ENCODE measurements around the gene SPDYE5.
"Not testable (repeated sequence)": the region's sequence is repeated elsewhere in the genome, so short reads cannot be mapped to it uniquely, and the experiment has no call there.

The SPDYE5 gene, protein sequence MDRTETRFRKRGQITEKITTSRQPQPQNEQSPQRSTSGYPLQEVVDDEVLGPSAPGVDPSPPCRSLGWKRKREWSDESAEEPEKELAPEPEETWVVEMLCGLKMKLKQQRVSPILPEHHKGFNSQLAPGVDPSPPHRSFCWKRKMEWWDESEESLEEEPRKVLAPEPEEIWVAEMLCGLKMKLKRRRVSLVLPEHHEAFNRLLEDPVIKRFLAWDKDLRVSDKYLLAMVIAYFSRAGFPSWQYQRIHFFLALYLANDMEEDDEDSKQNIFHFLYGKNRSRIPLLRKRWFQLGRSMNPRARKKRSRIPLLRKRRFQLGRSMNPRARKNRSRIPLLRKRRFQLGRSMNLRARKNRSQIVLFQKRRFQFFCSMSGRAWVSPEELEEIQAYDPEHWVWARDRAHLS

DNA sequence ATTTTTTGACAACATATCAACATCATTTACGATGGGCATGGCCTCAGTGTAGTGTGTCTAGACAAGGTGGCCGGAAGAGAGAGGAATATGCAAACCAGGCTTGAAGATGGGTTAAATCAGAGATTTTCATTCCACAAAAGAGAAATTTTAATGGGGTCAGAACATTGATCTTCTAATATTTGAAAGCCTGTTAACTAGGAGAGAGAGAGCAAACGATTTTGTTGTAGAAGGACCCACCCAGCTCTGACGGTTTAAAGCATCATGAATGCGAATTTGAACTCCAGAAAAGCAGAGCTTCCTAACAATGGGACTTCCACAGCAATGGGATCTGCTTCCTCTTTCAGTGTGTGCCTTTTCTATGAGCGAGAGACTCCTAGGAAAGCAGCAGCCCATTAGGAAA is at the start of gene SPDYE5:
Gene SPDYE5, plus strand, starts transcription at position 301 of the 400 bp plus-strand sequence. CDS start 1,728 bp downstream, outside the sequence.
- in situ Hi-C loops (cut with MboI; ENCODE audit: low sequenced_read_pairs), result not testable (repeated sequence)

DNA sequence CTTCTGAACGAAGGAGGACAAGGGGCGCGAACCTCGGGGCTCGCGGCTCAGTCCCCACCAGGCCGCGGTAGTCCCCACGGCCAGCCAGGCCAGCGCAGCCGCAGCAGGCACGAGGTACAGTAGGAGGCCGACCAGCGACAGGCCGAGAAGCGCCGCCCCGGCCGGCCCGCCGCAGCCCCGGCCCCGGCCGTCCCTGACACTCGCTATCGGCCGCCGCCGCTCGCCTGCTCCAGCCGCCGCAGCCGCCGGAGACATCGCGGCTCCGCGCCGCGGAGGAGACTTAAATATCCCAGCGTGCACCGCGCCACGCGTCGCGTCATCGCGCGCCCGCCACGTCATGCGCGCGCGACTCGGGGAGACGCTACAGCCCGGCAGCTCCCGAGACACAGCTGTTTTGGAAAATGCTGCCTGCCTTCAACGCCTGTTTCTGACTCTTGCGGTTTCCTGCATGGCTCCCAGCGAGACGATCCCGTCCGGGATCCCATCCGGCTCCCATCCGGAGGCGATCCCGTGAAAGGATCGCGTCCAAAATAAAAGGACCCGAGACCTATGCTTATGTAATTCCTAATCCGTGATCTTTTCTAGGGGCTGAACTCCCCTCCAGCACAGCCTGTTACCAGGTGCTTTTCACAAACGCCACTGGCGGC is 49.5 kb upstream of the SPDYE5 start:
- in situ Hi-C loops (cut with MboI; ENCODE audit: low sequenced_read_pairs), result not testable (repeated sequence)

DNA sequence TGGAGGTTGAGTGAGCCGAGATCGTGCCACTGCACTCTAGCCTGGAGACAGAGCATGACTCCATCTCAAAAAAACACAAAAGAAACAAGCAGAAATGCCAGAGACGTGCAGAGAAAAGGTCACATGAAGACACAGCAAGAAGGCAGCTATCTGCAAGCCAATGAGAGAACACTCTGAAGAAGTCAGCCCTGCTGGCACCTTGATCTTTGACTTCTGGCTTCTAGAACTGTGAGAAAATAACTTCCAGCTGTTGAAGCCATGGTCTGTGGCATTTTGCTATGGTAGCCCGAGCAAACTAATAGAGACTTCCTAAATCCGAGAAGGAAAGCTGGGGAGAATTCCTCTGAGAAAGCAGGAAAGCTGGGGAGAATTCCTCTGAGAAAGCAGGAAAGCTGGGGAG is 42.2 kb upstream of the SPDYE5 start:
- in situ Hi-C loops (cut with MboI; ENCODE audit: low sequenced_read_pairs), result not testable (repeated sequence)

DNA sequence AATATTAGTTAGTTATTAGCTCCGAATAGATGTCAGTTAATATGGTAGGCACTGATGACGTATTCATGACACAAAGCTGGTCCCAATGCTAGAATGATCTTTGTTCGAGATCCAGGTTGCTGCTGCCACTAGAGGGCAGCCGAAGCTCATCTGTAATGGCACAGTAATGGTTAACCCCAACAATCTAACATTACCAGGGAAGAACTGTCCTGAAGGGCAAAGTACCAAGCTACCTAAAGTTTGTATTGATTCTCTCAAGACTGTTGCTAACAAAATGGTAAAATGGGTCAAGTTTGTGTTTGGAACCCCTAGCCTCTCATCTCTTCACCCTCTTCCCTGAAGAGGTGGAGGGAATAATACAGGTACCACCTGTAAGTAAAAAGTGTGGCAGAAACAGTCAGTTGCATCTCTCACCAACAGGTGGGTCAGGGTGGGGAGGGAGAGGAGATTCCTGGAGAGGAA is 39.6 kb upstream of the SPDYE5 start:
- in situ Hi-C loops (cut with MboI; ENCODE audit: low sequenced_read_pairs), result not testable (repeated sequence)

DNA sequence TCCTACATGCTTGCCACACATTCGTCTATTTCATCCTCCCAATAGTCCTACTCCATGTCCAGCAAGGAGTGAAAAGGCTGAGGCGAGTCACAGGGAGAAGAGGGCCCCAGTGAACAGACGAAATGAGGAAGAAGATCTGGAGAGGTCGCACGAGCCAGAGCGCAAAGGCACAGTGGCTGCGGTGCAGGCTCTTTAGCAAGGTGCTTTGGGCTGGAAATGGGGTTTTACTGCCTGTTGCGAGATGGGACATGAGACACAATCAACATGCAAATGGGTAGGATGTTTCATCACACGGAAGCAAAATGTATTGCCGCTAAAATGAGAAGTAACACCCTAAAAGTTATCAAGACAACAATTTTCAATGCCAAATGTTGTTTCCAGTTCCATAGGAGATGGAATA is 35.7 kb upstream of the SPDYE5 start:
- in situ Hi-C loops (cut with MboI; ENCODE audit: low sequenced_read_pairs), result not testable (repeated sequence)

DNA sequence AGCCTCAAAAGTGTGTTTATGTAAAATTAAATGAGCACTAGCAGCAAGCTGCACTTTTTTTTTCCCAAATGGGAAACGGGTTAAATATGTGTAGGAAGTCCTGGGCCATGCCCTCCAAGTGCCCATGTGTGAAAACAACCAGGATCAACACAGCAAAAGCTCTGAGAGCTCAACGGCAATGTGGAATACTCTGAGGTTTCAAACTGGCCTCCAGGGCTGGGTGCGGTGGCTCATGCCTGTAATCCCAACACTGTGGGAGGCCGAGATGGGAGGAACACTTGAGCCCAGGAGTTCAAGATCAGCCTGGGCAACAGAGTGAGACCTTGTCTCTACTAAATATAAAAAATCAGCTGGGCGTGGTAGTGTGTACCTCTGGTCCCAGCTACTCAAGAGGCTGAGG is 34.1 kb upstream of the SPDYE5 start:
- in situ Hi-C loops (cut with MboI; ENCODE audit: low sequenced_read_pairs), result not testable (repeated sequence)

DNA sequence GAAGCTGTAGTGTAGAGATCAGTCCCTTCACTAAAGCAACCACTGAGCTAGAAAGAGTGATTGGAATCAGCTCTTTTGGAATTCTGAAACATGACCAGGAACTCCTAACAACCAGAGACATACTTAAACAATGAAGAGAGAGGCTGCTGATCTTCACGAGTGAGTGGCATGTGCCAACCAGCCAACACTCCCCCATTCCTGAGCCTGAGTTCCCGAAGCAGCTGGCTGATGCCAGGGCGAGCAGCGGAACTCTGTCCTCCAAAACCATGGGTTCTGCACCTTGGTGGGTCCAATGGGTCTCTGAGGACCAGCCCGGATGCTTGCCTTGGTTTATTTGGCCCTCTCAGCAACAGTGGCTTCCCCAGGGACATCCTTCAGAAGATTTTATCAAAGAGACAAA is 31.6 kb upstream of the SPDYE5 start:
- in situ Hi-C loops (cut with MboI; ENCODE audit: low sequenced_read_pairs), result not testable (repeated sequence)

DNA sequence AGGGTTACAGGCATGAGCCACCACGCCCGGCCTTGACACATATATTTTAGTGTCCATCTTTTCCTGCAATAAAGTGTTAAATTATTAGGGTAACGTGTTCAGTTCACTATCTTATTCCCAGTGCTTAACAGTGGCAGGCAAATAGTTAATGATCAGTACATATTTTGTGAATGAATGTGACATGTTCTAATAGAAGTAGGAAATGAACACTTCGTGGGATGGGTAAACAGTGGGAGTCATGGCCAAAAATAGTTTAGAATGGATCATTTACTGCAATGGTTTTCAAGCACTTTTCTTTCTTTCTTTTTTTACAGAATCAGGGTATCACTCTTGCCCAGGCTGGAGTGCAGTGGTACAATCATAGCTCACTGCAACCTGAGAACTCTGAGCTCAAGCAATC is 22.0 kb upstream of the SPDYE5 start:
- in situ Hi-C loops (cut with MboI; ENCODE audit: low sequenced_read_pairs), result not testable (repeated sequence)

DNA sequence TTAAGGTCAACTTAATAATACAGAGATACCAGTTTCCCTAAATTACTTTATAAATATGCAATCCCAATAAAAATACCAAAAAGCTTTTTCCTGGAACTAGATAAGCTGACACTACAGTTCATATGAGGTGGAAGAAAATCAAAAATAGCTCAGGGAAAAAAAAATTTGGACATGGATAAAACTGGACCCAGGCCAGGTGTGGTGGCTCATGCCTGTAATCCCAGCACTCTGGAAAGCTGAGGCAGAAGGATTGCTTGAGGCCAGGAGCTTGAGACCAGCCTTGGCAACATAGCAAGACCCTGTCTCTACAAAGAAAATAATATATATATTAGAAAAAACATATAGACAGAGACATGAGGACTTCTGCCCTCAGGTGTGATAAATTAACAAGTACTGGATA is 14.7 kb upstream of the SPDYE5 start:
- in situ Hi-C loops (cut with MboI; ENCODE audit: low sequenced_read_pairs), result not testable (repeated sequence)

DNA sequence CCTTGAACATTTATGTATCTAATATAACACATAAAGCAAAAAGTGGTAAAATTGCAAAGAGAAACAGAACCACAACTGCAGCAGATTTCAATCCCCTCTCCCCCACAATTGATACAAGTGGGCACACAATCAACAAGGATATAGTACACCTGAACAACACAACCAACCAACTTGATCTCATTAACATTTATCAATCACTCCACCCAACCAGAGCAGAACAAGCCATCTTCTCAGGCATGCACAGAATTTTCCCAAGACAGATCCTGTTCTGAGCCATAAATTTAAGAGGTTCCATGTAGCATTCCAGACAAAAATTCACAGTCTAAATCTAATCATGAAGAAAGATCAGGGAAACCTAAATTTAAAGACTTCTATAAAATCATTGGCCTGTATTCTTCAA is 11.8 kb upstream of the SPDYE5 start:
- in situ Hi-C loops (cut with MboI; ENCODE audit: low sequenced_read_pairs), result not testable (repeated sequence)

DNA sequence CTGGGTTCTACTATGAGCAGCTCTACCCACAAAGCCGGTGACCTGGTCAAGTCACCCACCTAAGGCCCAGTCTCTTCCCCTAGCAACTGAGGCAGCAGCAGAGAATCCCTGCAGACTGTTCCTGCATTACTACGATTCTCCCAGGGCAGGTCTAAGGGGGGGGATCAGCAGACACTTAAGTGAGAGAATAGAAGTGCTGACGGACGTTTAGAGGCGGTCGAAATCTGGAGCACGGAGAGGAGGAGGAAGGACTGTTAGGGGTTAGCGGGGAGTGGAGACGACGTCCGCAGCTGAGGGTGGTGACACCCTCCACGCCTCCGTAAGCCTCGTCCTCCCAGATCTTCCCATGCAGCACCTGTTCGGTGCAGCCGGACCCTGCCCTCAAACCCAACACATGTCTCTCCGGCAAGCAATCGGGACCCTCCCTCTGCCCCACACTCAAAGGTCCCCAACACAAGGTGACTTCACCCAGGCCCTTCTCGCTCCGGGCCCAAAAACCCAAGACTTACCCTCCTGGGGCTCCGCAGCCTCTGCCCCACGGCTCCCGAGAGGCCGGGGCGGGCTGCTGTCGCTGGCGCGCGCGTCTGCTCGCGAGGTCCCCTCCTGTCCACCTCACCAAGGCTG is 6.7 kb upstream of the SPDYE5 start:
- in situ Hi-C loops (cut with MboI; ENCODE audit: low sequenced_read_pairs), result not testable (repeated sequence)

DNA sequence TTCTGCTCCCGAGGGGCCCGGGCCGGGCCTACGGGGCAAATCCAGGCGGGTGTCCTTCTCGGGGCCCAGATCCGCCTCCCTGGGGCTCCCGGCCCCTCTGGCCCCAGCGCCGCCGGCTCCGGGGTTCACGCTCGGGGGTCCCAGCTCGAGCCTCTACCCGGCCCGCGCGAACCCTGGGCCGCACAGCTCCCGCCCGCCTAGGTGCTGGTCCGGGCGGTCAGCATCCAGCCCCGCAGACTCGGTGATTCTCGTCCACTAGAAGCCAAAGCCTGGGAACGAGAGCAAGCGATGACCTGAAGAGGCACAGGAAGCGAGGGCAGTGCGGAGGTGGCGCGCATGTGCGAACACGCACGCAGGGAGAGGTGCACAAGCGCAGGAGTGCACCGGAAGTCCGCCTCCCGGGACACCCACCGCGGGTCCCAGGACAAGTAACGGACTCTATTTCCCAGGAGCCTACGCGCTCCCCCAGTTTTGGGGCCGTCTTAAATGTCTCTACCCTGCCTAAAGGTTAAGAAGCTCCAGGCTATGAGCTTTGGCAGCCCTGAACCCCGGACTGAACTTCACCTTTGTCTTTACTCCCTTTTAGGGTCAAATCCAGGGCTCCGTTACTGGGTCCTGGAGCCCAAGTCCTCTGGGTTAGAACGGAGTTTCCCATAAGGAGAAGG is 6.0 kb upstream of the SPDYE5 start, which contains the start of gene POM121C:
Gene POM121C, minus strand, starts transcription at position 321 of the 665 bp plus-strand sequence. CDS start 44,803 bp downstream, outside the sequence.
- in situ Hi-C loops (cut with MboI; ENCODE audit: low sequenced_read_pairs), result not testable (repeated sequence)

DNA sequence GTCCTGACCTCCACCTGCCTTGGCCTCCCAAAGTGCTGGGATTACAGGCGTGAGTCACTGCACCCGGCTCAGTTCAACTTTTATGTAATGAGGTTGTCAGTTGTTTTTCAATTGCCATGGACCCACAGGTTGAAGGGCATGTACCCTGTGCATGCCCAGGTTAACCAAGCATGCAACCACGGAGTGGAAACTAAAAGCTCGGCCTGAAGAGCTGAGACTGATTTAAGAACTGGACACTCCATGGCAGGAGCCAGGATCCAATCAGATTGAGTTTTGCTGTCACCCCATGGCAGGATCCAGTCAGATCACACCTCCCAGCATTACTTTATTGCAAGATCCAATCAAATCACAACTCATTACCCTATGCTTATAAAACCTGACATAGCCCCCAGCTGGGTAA is 16.9 kb downstream of the SPDYE5 start:
- in situ Hi-C loops (cut with MboI; ENCODE audit: low sequenced_read_pairs), result not testable (repeated sequence)

DNA sequence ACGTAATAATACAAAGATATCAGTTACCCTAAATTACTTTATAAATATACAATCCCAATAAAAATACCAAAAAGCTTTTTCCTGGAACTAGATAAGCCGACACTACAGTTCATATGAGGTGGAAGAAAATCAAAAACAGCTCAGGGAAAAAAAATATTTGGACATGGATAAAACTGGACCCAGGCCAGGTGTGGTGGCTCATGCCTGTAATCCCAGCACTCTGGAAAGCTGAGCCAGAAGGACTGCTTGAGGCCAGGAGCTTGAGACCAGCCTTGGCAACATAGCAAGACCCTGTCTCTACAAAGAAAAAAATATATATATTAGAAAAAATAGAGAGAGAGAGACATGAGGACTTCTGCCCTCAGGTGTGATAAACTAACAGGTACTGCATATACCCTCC is 26.7 kb downstream of the SPDYE5 start:
- in situ Hi-C loops (cut with MboI; ENCODE audit: low sequenced_read_pairs), result not testable (repeated sequence)

DNA sequence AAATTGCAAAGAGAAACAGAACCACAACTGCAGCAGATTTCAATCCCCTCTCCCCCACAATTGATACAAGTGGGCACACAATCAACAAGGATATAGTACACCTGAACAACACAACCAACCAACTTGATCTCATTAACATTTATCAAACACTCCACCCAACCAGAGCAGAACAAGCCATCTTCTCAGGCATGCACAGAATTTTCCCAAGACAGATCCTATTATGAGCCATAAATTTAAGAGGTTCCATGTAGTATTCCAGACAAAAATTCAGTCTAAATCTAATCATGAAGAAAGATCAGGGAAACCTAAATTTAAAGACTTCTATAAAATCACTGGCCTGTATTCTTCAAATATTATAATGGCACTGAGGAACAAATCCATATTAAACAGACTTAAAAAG is 29.6 kb downstream of the SPDYE5 start:
- in situ Hi-C loops (cut with MboI; ENCODE audit: low sequenced_read_pairs), result not testable (repeated sequence)

DNA sequence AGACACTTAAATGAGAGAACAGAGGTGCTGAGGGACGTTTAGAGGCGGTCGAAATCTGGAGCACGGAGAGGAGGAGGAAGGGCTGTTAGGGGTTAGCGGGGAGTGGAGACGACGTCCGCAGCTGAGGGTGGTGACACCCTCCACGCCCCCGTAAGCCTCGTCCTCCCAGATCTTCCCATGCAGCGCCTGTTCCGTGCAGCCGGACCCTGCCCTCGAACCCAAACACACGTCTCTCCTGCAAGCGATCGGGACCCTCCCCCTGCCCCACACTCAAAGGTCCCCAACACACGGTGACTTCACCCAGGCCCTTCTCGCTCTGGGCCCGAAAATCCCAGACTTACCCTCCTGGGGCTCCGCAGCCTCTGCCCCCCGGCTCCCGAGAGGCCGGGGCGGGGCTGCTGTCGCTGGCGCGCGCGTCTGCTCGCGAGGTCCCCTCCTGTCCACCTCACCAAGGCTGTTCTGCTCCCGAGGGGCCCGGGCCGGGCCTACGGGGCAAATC is 35.2 kb downstream of the SPDYE5 start:
- in situ Hi-C loops (cut with MboI; ENCODE audit: low sequenced_read_pairs), result loop anchor here (25.0 kb wide), 1 partner anchor 110 kb away; no protein-coding TSS in a partner anchor

DNA sequence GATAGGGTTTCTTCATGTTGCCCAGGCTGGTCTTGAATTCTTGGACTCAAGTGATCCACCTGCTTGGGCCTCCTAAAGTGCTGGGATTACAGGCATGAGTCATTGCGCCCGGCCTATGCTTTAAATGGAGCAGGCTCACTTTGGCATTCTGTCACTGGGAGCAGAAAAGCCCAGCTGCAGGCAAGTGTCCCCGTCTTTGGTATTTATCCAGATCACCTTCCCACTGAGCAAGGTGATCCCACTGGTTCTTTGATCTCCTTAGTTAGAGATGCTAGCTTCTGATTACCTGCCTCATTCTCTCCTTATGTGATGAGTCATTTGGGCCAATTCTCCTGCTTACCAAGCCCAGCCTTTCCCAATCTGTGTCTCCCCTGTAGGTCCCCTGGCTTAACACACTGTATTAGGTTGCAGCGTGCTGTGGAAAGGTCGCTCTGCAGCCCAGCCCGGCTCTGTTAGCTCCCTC is 39.3 kb downstream of the SPDYE5 start:
- in situ Hi-C loops (cut with MboI; ENCODE audit: low sequenced_read_pairs), result loop anchor here (25.0 kb wide), 1 partner anchor 106 kb away; no protein-coding TSS in a partner anchor

DNA sequence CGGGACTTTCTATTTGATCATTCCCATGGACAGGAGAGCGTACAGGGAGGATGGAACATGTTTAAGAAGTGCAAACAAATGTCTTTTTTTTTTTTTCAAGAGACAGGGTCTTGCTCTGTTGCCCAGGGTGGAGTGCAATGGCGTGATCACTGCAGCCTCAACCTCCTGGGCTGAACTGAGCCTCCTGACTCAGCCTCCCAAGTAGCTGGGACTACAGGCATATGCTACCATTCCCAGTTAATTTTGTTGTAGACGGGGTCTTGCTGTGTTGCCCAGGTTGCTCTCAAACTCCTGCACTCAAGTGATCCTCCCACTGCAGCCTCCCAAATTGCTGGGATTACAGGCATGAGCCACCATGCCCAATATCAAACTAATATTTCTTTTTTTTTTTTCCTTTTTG is 40.5 kb downstream of the SPDYE5 start:
- in situ Hi-C loops (cut with MboI; ENCODE audit: low sequenced_read_pairs), result loop anchor here (25.0 kb wide), 1 partner anchor 105 kb away; no protein-coding TSS in a partner anchor

DNA sequence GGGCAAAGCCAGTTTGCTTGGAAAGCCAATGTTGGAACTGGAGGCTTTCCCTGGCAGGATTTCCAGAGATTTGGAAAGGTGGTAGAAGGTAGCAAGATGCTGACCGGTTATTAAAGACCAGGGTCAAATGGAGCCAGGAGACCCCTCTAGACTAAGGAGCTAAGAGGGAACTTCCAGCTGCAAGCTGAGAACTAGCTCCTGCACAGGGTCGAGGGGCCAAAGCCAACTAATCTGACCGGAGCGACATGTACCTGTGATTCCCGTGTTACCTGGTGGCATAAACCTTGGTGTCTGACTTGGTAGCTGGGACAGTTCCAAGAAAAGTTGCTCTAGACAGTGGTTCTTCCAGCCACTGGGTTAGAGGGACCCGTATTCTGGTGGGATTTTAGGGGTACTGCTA is 41.8 kb downstream of the SPDYE5 start:
- in situ Hi-C loops (cut with MboI; ENCODE audit: low sequenced_read_pairs), result loop anchor here (25.0 kb wide), 1 partner anchor 103 kb away; no protein-coding TSS in a partner anchor

DNA sequence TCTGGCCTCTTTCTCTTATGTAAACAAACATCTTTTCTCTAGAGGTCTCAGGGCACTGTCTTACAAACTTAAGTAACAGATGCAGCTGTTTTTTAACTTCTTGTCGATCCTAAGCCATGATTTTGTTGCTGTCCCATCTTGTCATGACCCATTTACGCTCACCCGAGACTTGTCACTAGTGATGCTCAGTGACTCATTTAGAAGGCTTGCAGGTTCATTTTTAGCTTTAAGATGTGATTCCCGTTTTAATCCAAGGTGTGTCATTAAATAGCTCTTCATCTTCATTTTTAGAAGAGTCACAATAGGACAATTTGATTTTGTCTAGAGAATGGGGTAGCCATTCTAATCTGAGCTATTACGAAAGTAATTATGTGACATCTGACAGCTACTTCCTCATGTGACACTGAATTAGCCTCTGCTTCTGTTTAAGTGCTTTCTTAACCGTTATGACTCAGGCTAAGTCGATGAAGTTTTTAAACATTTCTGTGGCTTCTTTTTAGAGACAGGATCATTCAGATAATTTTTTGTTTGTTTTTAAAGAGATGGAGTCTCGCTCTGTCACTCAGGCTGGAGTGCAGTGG is 42.7 kb downstream of the SPDYE5 start:
- in situ Hi-C loops (cut with MboI; ENCODE audit: low sequenced_read_pairs), result loop anchor here (25.0 kb wide), 1 partner anchor 102 kb away; no protein-coding TSS in a partner anchor
